Lower lobe of right lung (tissue), 2 donors: ENCODE results near the gene SLC9A8. TPM values are rescaled to one million over a fixed set of nuclear protein-coding genes. Genes with fewer than 3 reads are reported as not detected.

ENCODE experiments used
- ATAC-seq, 2 donors: fragments of 200-7000 bp; cut with Tn5 transposase; one replicate each; pipeline ENCODE4 v1.9.1; 2020 to 2022; ENCODE audit warnings: mild to moderate bottlenecking in 2 of 2, moderate library complexity in 2 of 2
- DNase-seq: peaks from one replicate; pipeline ENCODE4 v3.0.0-alpha.2; 2020
- H3K27ac ChIP-seq: fragments of 200-600 bp; one replicate; pipeline ENCODE4 v1.8.0; 2022
- H3K27me3 ChIP-seq: fragments of 200-600 bp; one replicate; pipeline ENCODE4 v1.8.0; 2022; ENCODE audit warnings: low read depth
- H3K36me3 ChIP-seq: fragments of 200-600 bp; one replicate; pipeline ENCODE4 v1.8.0; 2022; ENCODE audit warnings: mild to moderate bottlenecking
- H3K4me1 ChIP-seq: fragments of 200-600 bp; one replicate; pipeline ENCODE4 v1.8.0; 2022
- H3K4me3 ChIP-seq: fragments of 200-600 bp; one replicate; pipeline ENCODE4 v1.8.0; 2022; ENCODE audit warnings: mild to moderate bottlenecking
- H3K9me3 ChIP-seq: fragments of 200-600 bp; one replicate; pipeline ENCODE4 v1.8.0; 2022
- intact Hi-C: fragments of 100-400 bp; cut with DNase I; formaldehyde crosslinking; loops from one replicate; pipeline ENCODE4 v1.11.0; 2022
- total RNA-seq: library from RNA; stranded (reverse); fragmentation: NEBNext Ultra II Directional; extraction: Animal tissue kit (Norgen Biotek cat#: 25700); gene quantifications from one replicate; pipeline ENCODE4 v1.2.1, GENCODE V29; 2021
- TF ChIP-seq, protein P1 (sequence below): fragments of 200-600 bp; IDR thresholded peaks from one replicate; pipeline ENCODE4 v1.8.0; 2022; ENCODE audit warnings: antibody characterized with exemption, mild to moderate bottlenecking
- donor health status: DM: no; HTN: yes; CAD: no; lungs with severe emphysema.

SLC9A8 gene
- total RNA-seq, 1 donor from 2014 or later: 17.7 TPM

DNA sequence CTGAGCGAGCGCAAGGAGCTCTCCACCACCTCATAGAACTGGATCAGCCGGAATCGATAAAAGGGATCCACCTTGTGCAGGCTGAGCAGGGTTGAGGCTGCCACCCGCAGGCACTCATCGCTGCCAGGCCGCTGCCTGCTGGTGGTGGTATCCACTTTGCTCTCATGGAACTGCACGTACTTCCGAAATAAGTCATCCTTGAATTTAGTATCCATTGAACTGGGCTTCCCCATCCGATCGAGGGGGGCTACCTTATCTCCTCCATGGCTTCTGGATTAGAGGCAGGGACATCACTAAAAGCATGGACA, 95.6 kb downstream of the SLC9A8 start:
- Histone ChIP-seq H3K4me1 (peaks cover 25% of the 10 kb centered on the region), H3K27ac (no peak overlapping the region), H3K27me3 (no peaks in the 10 kb centered on the region), H3K4me3 (no peak overlapping the region), H3K36me3 (peaks cover 69% of the 10 kb centered on the region), H3K9me3 (no peaks in the 10 kb centered on the region)
- intact Hi-C loops: no loop called here
- TF ChIP-seq, protein P1, sequence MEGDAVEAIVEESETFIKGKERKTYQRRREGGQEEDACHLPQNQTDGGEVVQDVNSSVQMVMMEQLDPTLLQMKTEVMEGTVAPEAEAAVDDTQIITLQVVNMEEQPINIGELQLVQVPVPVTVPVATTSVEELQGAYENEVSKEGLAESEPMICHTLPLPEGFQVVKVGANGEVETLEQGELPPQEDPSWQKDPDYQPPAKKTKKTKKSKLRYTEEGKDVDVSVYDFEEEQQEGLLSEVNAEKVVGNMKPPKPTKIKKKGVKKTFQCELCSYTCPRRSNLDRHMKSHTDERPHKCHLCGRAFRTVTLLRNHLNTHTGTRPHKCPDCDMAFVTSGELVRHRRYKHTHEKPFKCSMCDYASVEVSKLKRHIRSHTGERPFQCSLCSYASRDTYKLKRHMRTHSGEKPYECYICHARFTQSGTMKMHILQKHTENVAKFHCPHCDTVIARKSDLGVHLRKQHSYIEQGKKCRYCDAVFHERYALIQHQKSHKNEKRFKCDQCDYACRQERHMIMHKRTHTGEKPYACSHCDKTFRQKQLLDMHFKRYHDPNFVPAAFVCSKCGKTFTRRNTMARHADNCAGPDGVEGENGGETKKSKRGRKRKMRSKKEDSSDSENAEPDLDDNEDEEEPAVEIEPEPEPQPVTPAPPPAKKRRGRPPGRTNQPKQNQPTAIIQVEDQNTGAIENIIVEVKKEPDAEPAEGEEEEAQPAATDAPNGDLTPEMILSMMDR: no peak
- no peak for ATAC-seq
- DNase-seq: no peak

DNA sequence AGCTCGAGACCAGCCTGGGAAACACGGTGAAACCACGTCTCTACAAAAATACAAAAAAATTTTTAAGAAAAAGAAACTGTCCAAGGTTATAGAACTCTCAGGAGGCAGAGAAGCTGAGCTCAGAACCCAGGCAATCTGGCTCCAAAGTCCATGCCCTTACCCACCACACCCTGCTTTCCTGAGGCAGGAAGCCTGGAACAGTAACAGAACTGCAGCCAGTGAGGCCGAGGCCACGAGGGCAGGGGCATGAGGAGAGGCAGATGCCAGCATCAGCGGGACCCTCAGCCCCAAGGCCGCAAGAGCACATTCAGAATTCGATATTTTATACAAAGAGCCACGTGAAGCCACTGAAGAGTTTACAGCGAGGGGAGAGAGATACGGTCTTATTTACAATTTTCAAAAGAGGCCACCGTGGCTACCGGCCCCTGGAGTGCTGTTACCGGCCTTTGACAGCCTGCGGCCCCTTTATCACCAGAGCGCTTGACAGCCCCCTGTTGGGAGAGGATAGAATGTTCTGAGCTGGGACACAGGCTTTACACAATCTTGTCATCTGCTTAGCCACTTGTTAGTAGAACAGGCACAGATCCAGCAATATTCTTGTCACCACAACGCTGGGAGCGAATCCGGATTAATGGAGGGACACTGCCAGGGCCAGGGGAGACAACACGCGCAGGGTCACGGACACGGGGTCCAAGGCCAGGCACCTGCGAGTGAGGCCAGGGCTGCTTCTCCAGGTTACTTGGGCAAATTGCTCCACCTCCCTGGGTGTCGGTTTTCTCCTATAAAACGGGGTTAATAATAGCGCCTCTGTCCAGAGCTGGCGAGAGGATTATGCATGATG, 97.1 kb downstream of the SLC9A8 start:
- H3K27ac ChIP-seq: peak overlapping the region; percentile 62
- DNase-seq: no peak
- no peaks in the 10 kb centered on the region for H3K9me3 ChIP-seq
- H3K36me3 ChIP-seq: peaks cover 54% of the 10 kb centered on the region
- ATAC-seq: no peak
- no peaks in the 10 kb centered on the region for H3K27me3 ChIP-seq
- no peak overlapping the region for H3K4me3 ChIP-seq
- TF ChIP-seq, protein P1: peak; percentile 36
- intact Hi-C loops: no loop called here
- peaks cover 40% of the 10 kb centered on the region for H3K4me1 ChIP-seq

DNA sequence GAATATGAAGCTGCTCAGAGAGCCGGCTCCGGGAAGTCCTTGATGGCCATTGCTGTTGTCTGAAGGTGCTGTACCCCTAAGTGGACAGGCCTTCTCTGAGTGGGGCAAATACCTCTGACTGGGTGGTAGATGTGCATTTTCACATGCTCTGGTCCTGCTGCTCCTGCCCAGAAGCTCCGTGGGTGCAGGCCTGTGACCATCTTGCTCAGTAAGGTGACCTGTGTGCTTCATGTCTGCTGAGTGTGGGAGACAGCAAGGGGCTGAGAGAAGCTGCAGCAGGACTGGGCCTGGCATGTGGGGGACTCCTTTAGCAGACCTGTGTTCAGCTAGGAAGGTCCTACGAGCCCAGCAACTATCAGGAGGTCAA, 97.7 kb downstream of the SLC9A8 start:
- intact Hi-C loops: no loop called here
- H3K4me3 ChIP-seq: no peak overlapping the region
- H3K4me1 ChIP-seq: peaks cover 42% of the 10 kb centered on the region
- no peaks in the 10 kb centered on the region for H3K9me3 ChIP-seq
- ATAC-seq (no peak), DNase-seq (no peak)
- no peaks in the 10 kb centered on the region for H3K27me3 ChIP-seq
- H3K36me3 ChIP-seq: peaks cover 48% of the 10 kb centered on the region
- H3K27ac ChIP-seq: peak overlapping the region; percentile 24
- TF ChIP-seq, protein P1: no peak

DNA sequence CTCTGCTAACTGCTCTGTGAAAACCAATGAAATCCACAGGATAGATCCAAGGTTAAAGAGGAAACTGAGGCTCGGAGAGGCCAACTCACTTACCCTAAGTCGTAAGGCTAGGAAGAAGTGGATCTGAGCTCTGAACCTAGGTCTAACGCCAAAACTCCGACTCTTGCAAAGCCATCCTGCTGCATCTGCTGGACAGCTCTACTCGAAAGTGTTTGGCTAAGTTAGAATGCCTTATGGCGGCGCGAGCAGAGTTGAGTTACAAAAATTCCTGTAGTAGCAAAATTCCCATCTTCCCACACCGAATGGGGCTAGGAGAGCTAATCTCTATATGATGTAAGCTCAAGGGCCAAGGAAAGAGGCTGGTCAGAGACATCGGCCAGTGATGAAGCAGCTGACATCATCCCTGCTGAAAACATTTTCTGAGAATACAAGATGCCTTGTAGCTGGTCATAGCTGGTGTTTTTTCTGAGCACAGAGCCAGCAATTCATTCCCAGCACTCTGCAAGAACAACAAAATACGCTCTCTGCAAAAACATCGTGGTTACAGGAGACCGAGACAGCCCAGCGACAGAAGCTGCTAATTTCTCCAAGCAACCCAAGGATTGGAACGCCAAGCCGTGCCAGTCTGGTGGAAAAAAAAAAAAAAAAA, 100.9 kb downstream of the SLC9A8 start:
- no peak for DNase-seq
- intact Hi-C loops: no loop called here
- Histone ChIP-seq H3K27me3 (no peaks in the 10 kb centered on the region), H3K9me3 (no peaks in the 10 kb centered on the region), H3K36me3 (peaks cover 21% of the 10 kb centered on the region), H3K4me3 (peak overlapping the region; percentile 88), H3K4me1 (peaks cover 42% of the 10 kb centered on the region), H3K27ac (no peak overlapping the region)
- TF ChIP-seq, protein P1: no peak
- ATAC-seq: no peak

DNA sequence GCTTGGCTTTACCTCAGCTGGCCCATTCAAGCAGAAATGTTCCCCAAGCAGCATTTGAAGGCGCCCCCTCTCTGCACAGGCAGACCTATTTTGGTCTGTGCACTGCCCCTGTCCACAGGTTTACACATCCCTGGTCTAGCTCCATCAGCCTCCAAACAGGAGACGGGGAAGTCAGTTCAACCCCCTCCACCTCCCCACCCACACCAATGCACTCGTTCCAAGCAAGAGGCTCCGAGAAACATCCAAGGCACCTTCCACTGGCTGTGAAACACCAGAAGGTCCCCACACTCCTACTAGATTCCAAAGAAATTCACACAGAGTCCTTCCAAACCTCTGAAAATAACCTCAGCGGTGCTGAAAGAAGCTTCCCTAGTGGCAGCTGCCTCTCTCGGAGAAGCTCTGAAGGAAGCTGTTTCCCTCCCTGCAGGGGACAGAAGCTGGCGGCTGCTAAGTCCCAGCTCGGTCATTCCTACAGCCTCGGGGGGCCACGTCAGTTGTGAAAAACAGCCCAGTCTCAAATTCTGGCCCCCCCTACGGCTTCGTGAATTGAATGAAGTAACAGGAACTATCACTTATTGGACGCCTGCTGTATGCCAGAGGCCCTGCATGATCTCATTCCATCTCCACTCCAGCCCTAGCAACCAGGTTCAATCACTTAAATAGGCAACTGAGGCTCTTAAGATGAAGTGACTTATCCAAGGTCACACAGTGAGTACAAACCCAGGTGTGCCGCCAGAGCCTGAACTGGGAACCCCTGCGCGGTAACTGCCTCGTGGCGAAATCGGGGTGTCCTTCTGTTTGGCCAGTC, 101.9 kb downstream of the SLC9A8 start:
- H3K4me1 ChIP-seq: peaks cover 38% of the 10 kb centered on the region
- H3K4me3 ChIP-seq: peak overlapping the region; percentile 88
- H3K36me3 ChIP-seq: peaks cover 11% of the 10 kb centered on the region
- DNase-seq (no peak), ATAC-seq (no peak)
- peak overlapping the region; percentile 97 for H3K27ac ChIP-seq
- intact Hi-C loops: no loop called here
- TF ChIP-seq, protein P1: no peak
- H3K9me3 ChIP-seq: no peaks in the 10 kb centered on the region
- no peaks in the 10 kb centered on the region for H3K27me3 ChIP-seq
